Suprapubic skin (tissue), 4 donors: ENCODE measurements around the gene DCXR. TPM values are rescaled to one million over a fixed set of nuclear protein-coding genes. Genes with fewer than 3 reads are reported as not detected.

ENCODE experiments used
- DNase-seq, 2 donors: peaks; one replicate each; pipeline ENCODE4 v3.0.0-alpha.2; 2019; ENCODE audit warnings: low spot score in 2 of 2
- H3K27ac ChIP-seq: fragments of 200-600 bp; sonication (generic); one replicate; pipeline ENCODE4 v1.5.1; 2019
- H3K27me3 ChIP-seq: fragments of 200-600 bp; sonication (generic); one replicate; pipeline ENCODE4 v1.5.1; 2019
- H3K36me3 ChIP-seq: fragments of 200-600 bp; sonication (generic); one replicate; pipeline ENCODE4 v1.5.1; 2019
- H3K4me1 ChIP-seq: fragments of 200-600 bp; sonication (generic); one replicate; pipeline ENCODE4 v1.5.1; 2019
- H3K4me3 ChIP-seq: fragments of 200-600 bp; sonication (generic); one replicate; pipeline ENCODE4 v1.5.1; 2019; ENCODE audit warnings: mild to moderate bottlenecking
- H3K9me3 ChIP-seq: fragments of 200-600 bp; sonication (generic); one replicate; pipeline ENCODE4 v1.5.1; 2019
- CTCF ChIP-seq, 2 donors: fragments of 200-600 bp in 1 of 2; fragments of 450-650 bp in 1 of 2; sonication (generic) in 1 of 2; IDR thresholded peaks; one replicate each; pipeline ENCODE4 v1.5.1; 2016 to 2019; ENCODE audit warnings: antibody characterized with exemption in 2 of 2, mild to moderate bottlenecking in 1 of 2, moderate library complexity in 1 of 2
- EP300 ChIP-seq: sonication (generic); formaldehyde crosslinking; IDR thresholded peaks from one replicate; pipeline ENCODE4 v1.6.1; 2017; ENCODE audit warnings: antibody characterized with exemption
- POLR2A ChIP-seq, 2 donors: fragments of 450-650 bp; IDR thresholded peaks; one replicate each; pipeline ENCODE4 v1.6.1; 2017; ENCODE audit warnings: antibody characterized with exemption in 2 of 2, mild to moderate bottlenecking in 2 of 2, moderate library complexity in 2 of 2
- POLR2AphosphoS5 ChIP-seq, 3 donors: sonication (generic); formaldehyde crosslinking; IDR thresholded peaks; one replicate each; pipeline ENCODE4 v1.6.1; 2017; ENCODE audit warnings: antibody characterized with exemption in 3 of 3
- WGBS: methylation state at CpG from one replicate; pipeline ENCODE4 v1.1.5; 2018; 5-methylcytosine and 5-hydroxymethylcytosine counted together
- total RNA-seq, 4 donors: library from RNA; depleted of rRNA; stranded (reverse); fragments of >200 nt; gene quantifications; one replicate each; pipeline ENCODE4 v1.1.0, GENCODE V29; 2016

Gene DCXR
- total RNA-seq, 4 donors from 2014 or later, result 160 to 267 (median 222) TPM

GRCh38 chr17:82080789-82081464 lies 43.4 kb upstream of the DCXR start:
- Histone ChIP-seq H3K27me3 (no peaks in the 10 kb centered on the region), H3K27ac (no peak overlapping the region), H3K9me3 (no peaks in the 10 kb centered on the region), H3K36me3 (peaks cover 78% of the 10 kb centered on the region), H3K4me1 (peaks cover 4% of the 10 kb centered on the region), H3K4me3 (no peak overlapping the region)
- no peak for TF ChIP-seq EP300
- TF ChIP-seq POLR2A (IDR thresholded peaks at IDR 0.05), result no peak
- no peak for TF ChIP-seq CTCF (IDR thresholded peaks at IDR 0.05)
- no peak for TF ChIP-seq POLR2AphosphoS5 (IDR thresholded peaks at IDR 0.05)
- no peak for DNase-seq
- WGBS, result 94% methylated on average over 14 of the region's 44 CpGs

- no peaks in the 10 kb centered on the region for H3K9me3 ChIP-seq
- H3K4me1 ChIP-seq, result peaks cover 4% of the 10 kb centered on the region
- TF ChIP-seq EP300, result no peak
- TF ChIP-seq CTCF (IDR thresholded peaks at IDR 0.05), result no peak
- TF ChIP-seq POLR2A (IDR thresholded peaks at IDR 0.05), result no peak
- no peak for TF ChIP-seq POLR2AphosphoS5 (IDR thresholded peaks at IDR 0.05)
- no peak overlapping the region for H3K27ac ChIP-seq
- no peak overlapping the region for H3K4me3 ChIP-seq
- no peaks in the 10 kb centered on the region for H3K27me3 ChIP-seq
- WGBS, result 94% methylated on average over 11 of the region's 36 CpGs
- DNase-seq, result no peak
- H3K36me3 ChIP-seq, result peaks cover 71% of the 10 kb centered on the region
Measured at GRCh38 chr17:82080048-82080788, 42.7 kb upstream of the DCXR start.

GRCh38 chr17:82079001-82079677 lies 41.6 kb upstream of the DCXR start:
- Histone ChIP-seq H3K4me1 (peaks cover 4% of the 10 kb centered on the region), H3K27ac (no peak overlapping the region), H3K27me3 (no peaks in the 10 kb centered on the region), H3K9me3 (no peaks in the 10 kb centered on the region), H3K36me3 (peaks cover 60% of the 10 kb centered on the region), H3K4me3 (no peak overlapping the region)
- no peak for DNase-seq
- WGBS, result 96% methylated on average over 31 of the region's 47 CpGs
- TF ChIP-seq CTCF (IDR thresholded peaks at IDR 0.05), result no peak
- no peak for TF ChIP-seq POLR2AphosphoS5 (IDR thresholded peaks at IDR 0.05)
- TF ChIP-seq POLR2A (IDR thresholded peaks at IDR 0.05), result no peak
- no peak for TF ChIP-seq EP300

GRCh38 chr17:82078433-82078832 lies 40.9 kb upstream of the DCXR start:
- Histone ChIP-seq H3K27me3 (no peaks in the 10 kb centered on the region), H3K4me1 (peaks cover 4% of the 10 kb centered on the region), H3K4me3 (no peak overlapping the region), H3K27ac (no peak overlapping the region), H3K9me3 (no peaks in the 10 kb centered on the region), H3K36me3 (peaks cover 53% of the 10 kb centered on the region)
- TF ChIP-seq POLR2A (IDR thresholded peaks at IDR 0.05) (no peak), POLR2AphosphoS5 (IDR thresholded peaks at IDR 0.05) (no peak), CTCF (IDR thresholded peaks at IDR 0.05) (no peak), EP300 (no peak)
- no peak for DNase-seq
- WGBS, result 93% methylated on average over 15 of the region's 18 CpGs
